ENCODE data around the gene TMPRSS12. TPM values are rescaled to one million over a fixed set of nuclear protein-coding genes. Genes with fewer than 3 reads are reported as not detected.

TMPRSS12 gene
- total RNA-seq, 2 experiments from 2014 or later: not detected

DNA sequence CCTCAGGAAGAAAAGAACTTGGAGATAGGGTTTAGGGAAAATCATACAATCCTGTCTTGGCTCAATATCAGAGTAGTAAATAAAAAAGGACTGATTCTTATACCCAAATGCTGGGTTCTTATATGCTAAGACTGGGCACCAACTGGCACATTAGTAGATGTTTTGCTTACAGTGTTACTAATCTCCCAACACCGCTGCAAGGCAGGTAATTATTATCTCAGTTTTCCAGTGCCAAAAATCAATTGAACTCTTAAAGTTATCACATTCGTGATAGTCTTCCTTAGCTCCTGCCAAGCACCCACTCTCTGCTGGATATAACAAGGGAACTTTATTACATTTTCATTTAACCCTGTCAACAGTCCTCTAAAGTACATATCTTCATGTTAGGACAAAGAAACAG lies 84.6 kb downstream of the TMPRSS12 start:
- TF ChIP-seq, protein P1, sequence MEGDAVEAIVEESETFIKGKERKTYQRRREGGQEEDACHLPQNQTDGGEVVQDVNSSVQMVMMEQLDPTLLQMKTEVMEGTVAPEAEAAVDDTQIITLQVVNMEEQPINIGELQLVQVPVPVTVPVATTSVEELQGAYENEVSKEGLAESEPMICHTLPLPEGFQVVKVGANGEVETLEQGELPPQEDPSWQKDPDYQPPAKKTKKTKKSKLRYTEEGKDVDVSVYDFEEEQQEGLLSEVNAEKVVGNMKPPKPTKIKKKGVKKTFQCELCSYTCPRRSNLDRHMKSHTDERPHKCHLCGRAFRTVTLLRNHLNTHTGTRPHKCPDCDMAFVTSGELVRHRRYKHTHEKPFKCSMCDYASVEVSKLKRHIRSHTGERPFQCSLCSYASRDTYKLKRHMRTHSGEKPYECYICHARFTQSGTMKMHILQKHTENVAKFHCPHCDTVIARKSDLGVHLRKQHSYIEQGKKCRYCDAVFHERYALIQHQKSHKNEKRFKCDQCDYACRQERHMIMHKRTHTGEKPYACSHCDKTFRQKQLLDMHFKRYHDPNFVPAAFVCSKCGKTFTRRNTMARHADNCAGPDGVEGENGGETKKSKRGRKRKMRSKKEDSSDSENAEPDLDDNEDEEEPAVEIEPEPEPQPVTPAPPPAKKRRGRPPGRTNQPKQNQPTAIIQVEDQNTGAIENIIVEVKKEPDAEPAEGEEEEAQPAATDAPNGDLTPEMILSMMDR (conservative IDR thresholded peaks at IDR 0.05; ENCODE audit: low read length): no peak
- TF ChIP-seq EZH2phosphoT487 (IDR thresholded peaks at IDR 0.05; ENCODE audit: borderline replicate concordance, low read depth, low read length): no peak
- H3K9me2 ChIP-seq (ENCODE audit: insufficient read depth, low read length): no peaks in the 10 kb centered on the region
- H2AFZ ChIP-seq (ENCODE audit: low read length): peak overlapping the region; percentile 15; the same call in 1 of the 2 replicates
- H3K9me3 ChIP-seq (ENCODE audit: low read length): no peaks in the 10 kb centered on the region
- peaks cover 39% of the 10 kb centered on the region for H3K36me3 ChIP-seq (ENCODE audit: insufficient read depth, low read length)
- H3K4me2 ChIP-seq (ENCODE audit: low read length): peak overlapping the region; percentile 99
- no TSS peak for BruUV-seq (replicated peaks)
- H4K20me1 ChIP-seq (ENCODE audit: insufficient read depth, low read length): no peaks in the 10 kb centered on the region; the same call in 1 of the 2 replicates
- peaks cover 48% of the 10 kb centered on the region for H3K4me1 ChIP-seq (ENCODE audit: insufficient read depth, low read length, poor library complexity, severe bottlenecking)
- POLR2A ChIA-PET: interaction anchor here (0.6 to 2.0 kb wide), 4 partner anchors 9 to 163 kb away, joined by 3 to 6 read pairs (median 3); partner anchors contain the start of gene SLC11A2
- DNase-seq (ENCODE audit: low spot score): no peak
- intact Hi-C loops (cut with micrococcal nuclease; ENCODE audit: unreplicated experiment): loop anchor here (1.0 to 5.0 kb wide), 2 partner anchors 102 to 395 kb away; partner anchors contain the start of gene BIN2
- H3K27ac ChIP-seq (ENCODE audit: low read depth, low read length, poor library complexity, severe bottlenecking): peak overlapping the region; percentile 99
- CTCF ChIA-PET (ENCODE audit: unreplicated experiment): no interaction called here
- H3K79me2 ChIP-seq (ENCODE audit: insufficient read depth, low read depth, low read length): peaks cover 54% of the 10 kb centered on the region
- H3K4me3 ChIP-seq (ENCODE audit: low read depth, low read length, poor library complexity, severe bottlenecking): peak overlapping the region; percentile 82

DNA sequence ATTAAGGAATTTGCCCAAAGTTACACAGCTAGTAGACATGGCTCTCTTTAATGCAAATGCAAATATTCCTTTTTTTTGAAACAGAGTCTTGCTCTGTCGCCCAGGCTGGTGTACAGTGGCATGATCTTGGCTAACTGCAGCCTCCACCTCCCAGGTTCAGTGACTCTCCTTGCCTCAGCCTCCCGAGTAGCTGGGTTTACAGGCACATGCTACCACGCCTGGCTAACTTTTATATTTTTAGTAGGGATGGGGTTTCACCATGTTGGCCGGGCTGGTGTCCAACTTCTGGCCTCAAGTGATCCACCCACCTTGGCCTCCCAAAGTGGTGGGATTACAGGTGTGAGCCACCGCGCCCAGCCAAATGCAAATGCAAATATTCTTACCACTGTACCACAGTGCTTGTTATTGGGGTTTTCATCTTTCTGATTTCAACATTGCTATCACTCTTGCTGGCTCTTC lies 85.1 kb downstream of the TMPRSS12 start:
- no peak for TF ChIP-seq EZH2phosphoT487 (IDR thresholded peaks at IDR 0.05; ENCODE audit: borderline replicate concordance, low read depth, low read length)
- TF ChIP-seq, protein P1 (conservative IDR thresholded peaks at IDR 0.05; ENCODE audit: low read length): no peak
- Histone ChIP-seq H3K4me3 (ENCODE audit: low read depth, low read length, poor library complexity, severe bottlenecking) (peak overlapping the region; percentile 82), H3K36me3 (ENCODE audit: insufficient read depth, low read length) (peaks cover 44% of the 10 kb centered on the region), H3K27ac (ENCODE audit: low read depth, low read length, poor library complexity, severe bottlenecking) (peak overlapping the region; percentile 99), H3K9me2 (ENCODE audit: insufficient read depth, low read length) (no peaks in the 10 kb centered on the region), H3K4me2 (ENCODE audit: low read length) (peak overlapping the region; percentile 99), H3K79me2 (ENCODE audit: insufficient read depth, low read depth, low read length) (peaks cover 54% of the 10 kb centered on the region), H4K20me1 (ENCODE audit: insufficient read depth, low read length) (no peaks in the 10 kb centered on the region; the same call in 1 of the 2 replicates), H3K9me3 (ENCODE audit: low read length) (no peaks in the 10 kb centered on the region), H3K4me1 (ENCODE audit: insufficient read depth, low read length, poor library complexity, severe bottlenecking) (peaks cover 47% of the 10 kb centered on the region), H2AFZ (ENCODE audit: low read length) (peak overlapping the region; percentile 15; the same call in 1 of the 2 replicates)
- DNase-seq (ENCODE audit: low spot score): no peak
- ChIA-PET POLR2A (interaction anchor here (0.6 to 2.0 kb wide), 3 partner anchors 99 to 388 kb away, joined by 3 to 6 read pairs (median 4); partner anchors contain the start of gene SLC11A2), CTCF (ENCODE audit: unreplicated experiment) (no interaction called here)
- no TSS peak for BruUV-seq (replicated peaks)
- intact Hi-C loops (cut with micrococcal nuclease; ENCODE audit: unreplicated experiment): loop anchor here (1.0 to 5.0 kb wide), 2 partner anchors 102 to 395 kb away; partner anchors contain the start of gene BIN2

DNA sequence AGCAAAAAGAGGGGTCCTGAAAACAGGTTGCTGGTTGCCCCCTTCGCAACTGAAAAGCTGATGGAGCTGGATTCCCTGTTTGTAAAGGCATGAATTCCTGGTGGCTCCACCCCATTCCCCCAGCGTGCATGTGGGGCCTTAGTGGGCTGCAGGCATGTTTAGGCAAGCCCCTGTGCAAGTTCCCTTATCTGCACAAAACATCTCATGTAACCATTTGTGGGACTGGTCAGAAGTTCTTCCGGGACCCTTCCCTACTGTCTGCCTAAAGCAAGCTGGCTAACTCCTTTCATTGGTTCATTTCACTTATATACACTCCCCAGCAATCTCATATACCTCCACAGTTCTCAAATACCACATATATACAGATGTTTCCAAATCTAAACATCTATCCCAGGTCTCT lies 85.7 kb downstream of the TMPRSS12 start:
- no peak for TF ChIP-seq EZH2phosphoT487 (IDR thresholded peaks at IDR 0.05; ENCODE audit: borderline replicate concordance, low read depth, low read length)
- Histone ChIP-seq H3K9me3 (ENCODE audit: low read length) (no peaks in the 10 kb centered on the region), H3K9me2 (ENCODE audit: insufficient read depth, low read length) (no peaks in the 10 kb centered on the region), H4K20me1 (ENCODE audit: insufficient read depth, low read length) (no peaks in the 10 kb centered on the region; the same call in 1 of the 2 replicates), H3K4me2 (ENCODE audit: low read length) (peak overlapping the region; percentile 99), H3K36me3 (ENCODE audit: insufficient read depth, low read length) (peaks cover 50% of the 10 kb centered on the region), H3K79me2 (ENCODE audit: insufficient read depth, low read depth, low read length) (peaks cover 54% of the 10 kb centered on the region), H2AFZ (ENCODE audit: low read length) (peak overlapping the region; percentile 15; the same call in 1 of the 2 replicates), H3K27ac (ENCODE audit: low read depth, low read length, poor library complexity, severe bottlenecking) (peak overlapping the region; percentile 99), H3K4me1 (ENCODE audit: insufficient read depth, low read length, poor library complexity, severe bottlenecking) (peaks cover 41% of the 10 kb centered on the region), H3K4me3 (ENCODE audit: low read depth, low read length, poor library complexity, severe bottlenecking) (peak overlapping the region; percentile 82)
- intact Hi-C loops (cut with micrococcal nuclease; ENCODE audit: unreplicated experiment): loop anchor here (5.0 kb wide), 1 partner anchor 394 kb away; the partner anchor contains the start of gene BIN2
- POLR2A ChIA-PET: interaction anchor here (0.6 to 2.0 kb wide), 3 partner anchors 57 to 388 kb away, joined by 4 to 6 read pairs (median 5); no protein-coding TSS in a partner anchor
- CTCF ChIA-PET (ENCODE audit: unreplicated experiment): no interaction called here
- peak; percentile 30 for DNase-seq (ENCODE audit: low spot score)
- BruUV-seq (replicated peaks): no TSS peak

Measured in OCI-LY7 (cell line).